Measurements from ENCODE around the gene PLK3.

DNA sequence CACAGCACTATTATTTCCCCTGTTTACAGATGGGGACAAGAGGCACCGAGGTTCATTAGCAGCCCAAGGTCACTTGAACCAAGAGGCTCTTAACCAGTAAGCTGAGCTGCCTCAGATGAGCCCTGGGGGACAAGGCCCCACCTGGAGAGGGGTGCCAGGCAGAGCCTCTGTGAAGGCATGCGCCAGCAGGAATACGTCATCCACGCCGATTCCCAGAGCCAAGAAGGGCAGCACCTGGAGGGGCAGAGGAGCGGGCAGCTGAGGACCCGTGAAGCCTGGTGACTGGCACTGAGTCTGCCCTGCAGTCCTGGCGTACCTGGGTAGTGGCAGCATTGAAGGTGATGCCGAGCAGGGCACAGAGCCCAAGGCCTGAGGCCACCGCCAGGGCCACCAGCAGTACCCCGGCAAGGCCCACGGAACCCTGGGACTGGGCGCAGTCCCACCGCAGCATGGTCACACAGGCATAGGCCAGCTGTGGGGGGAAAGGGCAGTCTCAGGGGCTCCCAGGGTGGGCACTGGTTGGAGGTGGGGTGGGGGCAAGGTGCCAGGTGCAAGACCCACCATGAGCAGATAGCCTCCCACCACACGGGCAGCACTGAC lies 28.8 kb downstream of the PLK3 start:
- TF ChIP-seq, protein P1, sequence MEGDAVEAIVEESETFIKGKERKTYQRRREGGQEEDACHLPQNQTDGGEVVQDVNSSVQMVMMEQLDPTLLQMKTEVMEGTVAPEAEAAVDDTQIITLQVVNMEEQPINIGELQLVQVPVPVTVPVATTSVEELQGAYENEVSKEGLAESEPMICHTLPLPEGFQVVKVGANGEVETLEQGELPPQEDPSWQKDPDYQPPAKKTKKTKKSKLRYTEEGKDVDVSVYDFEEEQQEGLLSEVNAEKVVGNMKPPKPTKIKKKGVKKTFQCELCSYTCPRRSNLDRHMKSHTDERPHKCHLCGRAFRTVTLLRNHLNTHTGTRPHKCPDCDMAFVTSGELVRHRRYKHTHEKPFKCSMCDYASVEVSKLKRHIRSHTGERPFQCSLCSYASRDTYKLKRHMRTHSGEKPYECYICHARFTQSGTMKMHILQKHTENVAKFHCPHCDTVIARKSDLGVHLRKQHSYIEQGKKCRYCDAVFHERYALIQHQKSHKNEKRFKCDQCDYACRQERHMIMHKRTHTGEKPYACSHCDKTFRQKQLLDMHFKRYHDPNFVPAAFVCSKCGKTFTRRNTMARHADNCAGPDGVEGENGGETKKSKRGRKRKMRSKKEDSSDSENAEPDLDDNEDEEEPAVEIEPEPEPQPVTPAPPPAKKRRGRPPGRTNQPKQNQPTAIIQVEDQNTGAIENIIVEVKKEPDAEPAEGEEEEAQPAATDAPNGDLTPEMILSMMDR (IDR thresholded peaks at IDR 0.05), result no peak
- TF ChIP-seq EZH2 (IDR thresholded peaks at IDR 0.05) (no peak), EZH2phosphoT487 (IDR thresholded peaks at IDR 0.05) (no peak)

All from neural progenitor cell (in vitro differentiated cells).